Small intestine (tissue), 7 donors: ENCODE measurements around the gene DCDC2. TPM values are rescaled to one million over a fixed set of nuclear protein-coding genes. Genes with fewer than 3 reads are reported as not detected.
"Not testable (repeated sequence)": the region's sequence is repeated elsewhere in the genome, so short reads cannot be mapped to it uniquely, and the experiment has no call there.

ENCODE experiments used
- DNase-seq, 2 donors: peaks; one replicate each; pipeline versions ENCODE4 v3.0.0 to v3.0.0-alpha.2; 2013
- FAIRE-seq: peaks from 2 replicates; lab custom pipeline; 2012; peaks lifted over from hg19 to GRCh38; lab: Jason Lieb, UNC
- H3K27ac ChIP-seq, 3 donors: one replicate each; pipeline ENCODE4 v1.5.1; 2013; ENCODE audit warnings: low read length in 2 of 3, mild to moderate bottlenecking in 2 of 3, control low read depth in 1 of 3, inconsistent platforms in 1 of 3, low read depth in 1 of 3, moderate library complexity in 1 of 3
- H3K27me3 ChIP-seq, 3 donors: one replicate each; pipeline ENCODE4 v1.6.1; 2013; ENCODE audit warnings: low read length in 3 of 3, inconsistent platforms in 1 of 3; ENCODE audit not compliant: control insufficient read depth in 3 of 3, insufficient read depth in 3 of 3
- H3K36me3 ChIP-seq, 3 donors: one replicate each; pipeline ENCODE4 v1.6.1; 2013; ENCODE audit warnings: low read length in 3 of 3, inconsistent platforms in 1 of 3, low read depth in 1 of 3, mild to moderate bottlenecking in 1 of 3, moderate library complexity in 1 of 3; ENCODE audit not compliant: control insufficient read depth in 3 of 3, insufficient read depth in 2 of 3
- H3K4me1 ChIP-seq, 3 donors: one replicate each; pipeline ENCODE4 v1.6.1; 2013; ENCODE audit warnings: low read length in 2 of 3, inconsistent platforms in 1 of 3, low read depth in 1 of 3, mild to moderate bottlenecking in 1 of 3, moderate library complexity in 1 of 3; ENCODE audit not compliant: control insufficient read depth in 3 of 3, insufficient read depth in 2 of 3
- H3K4me3 ChIP-seq, 3 donors: one replicate each; pipeline ENCODE4 v1.5.1; 2013; ENCODE audit warnings: low read length in 3 of 3, control low read depth in 1 of 3, inconsistent platforms in 1 of 3, low read depth in 1 of 3, mild to moderate bottlenecking in 1 of 3, moderate library complexity in 1 of 3
- H3K9me3 ChIP-seq, 2 donors: one replicate each; pipeline ENCODE4 v1.6.1; 2013; ENCODE audit warnings: low read depth in 1 of 2, low read length in 1 of 2; ENCODE audit not compliant: control insufficient read depth in 2 of 2, insufficient read depth in 1 of 2
- WGBS, 3 donors: extraction: QIAGEN DNeasy Blood & Tissue Kit; methylation state at CpG; one replicate each; pipeline ENCODE4 v1.1.7; 2013; 5-methylcytosine and 5-hydroxymethylcytosine counted together
- polyA plus RNA-seq, 4 donors: library from polyadenylated mRNA; stranded (reverse) in 3 of 4; unstranded in 1 of 4; fragments of 200-250 nt in 3 of 4; fragments of 120-200 nt in 1 of 4; gene quantifications; one replicate each; pipeline versions ENCODE4 v1.2.1 to v1.2.3, GENCODE V29; 2013
- donor health status: healthy with polysubstance abuse.
- donor health status: control.
- donor health status: control.
- donor health status: Bipolar disorder and iron deficiency.
- donor health status: healthy.

Gene DCDC2
- polyA plus RNA-seq, 4 donors, result 0.49 to 6.9 TPM; not detected in 2

DNA sequence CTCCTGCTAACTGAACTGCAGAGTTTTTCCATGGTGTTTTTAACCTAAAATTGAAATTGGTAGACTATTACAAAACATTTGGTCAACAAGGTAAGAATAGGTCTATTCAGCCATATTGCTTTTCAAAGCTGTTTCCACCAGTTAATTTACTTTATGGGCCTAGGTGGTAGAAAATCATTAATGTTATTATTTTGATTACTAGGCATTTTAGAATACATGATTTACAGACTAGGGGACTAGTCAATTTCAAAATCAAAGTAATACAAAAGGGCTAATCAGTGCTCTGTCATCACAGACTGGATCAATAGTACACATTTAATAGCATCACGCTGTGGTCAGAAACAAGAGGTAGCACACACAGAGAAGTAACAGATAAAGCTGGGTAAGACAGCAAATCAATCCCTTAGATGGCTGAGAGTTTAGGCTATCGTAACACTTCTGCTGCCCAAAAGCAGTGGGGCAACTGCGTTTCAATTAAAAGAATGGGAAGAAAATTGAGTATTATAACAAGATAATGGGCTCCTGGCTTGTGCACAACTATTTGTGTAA lies 117.4 kb downstream of the DCDC2 start:
- Histone ChIP-seq H3K27ac (no peak overlapping the region), H3K36me3 (no peaks in the 10 kb centered on the region), H3K4me3 (no peak overlapping the region), H3K4me1 (no peaks in the 10 kb centered on the region), H3K9me3 (no peaks in the 10 kb centered on the region), H3K27me3 (peaks cover 0 to 3% (median 0%) of the 10 kb centered on the region in 3 donors)
- FAIRE-seq (no peak), DNase-seq (no peak)
- 54 to 72% (median 59%) methylated on average over 3 of the region's 3 CpGs for WGBS, 3 donors

DNA sequence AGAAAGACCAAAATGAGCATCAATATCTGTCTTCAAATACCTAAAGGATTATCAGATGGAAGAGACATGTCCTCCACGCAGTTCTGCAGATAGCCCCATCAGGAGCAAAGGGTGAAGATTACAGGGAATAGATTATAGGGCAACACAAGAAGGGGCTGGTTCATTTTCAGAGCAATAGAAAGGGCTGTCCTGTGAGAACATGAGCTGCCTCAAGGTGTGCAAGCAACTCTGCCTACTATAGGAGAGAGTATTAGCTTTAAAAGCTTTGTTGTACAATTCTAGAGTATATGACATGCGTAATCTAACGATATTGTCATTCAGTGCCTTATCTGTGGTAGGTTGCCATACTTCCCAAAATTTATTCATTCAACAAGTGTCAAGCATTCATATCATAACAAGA lies 119.2 kb downstream of the DCDC2 start:
- DNase-seq, result no peak
- no peak for FAIRE-seq
- Histone ChIP-seq H3K4me3 (no peak overlapping the region), H3K27me3 (peaks cover 0 to 3% (median 0%) of the 10 kb centered on the region in 3 donors), H3K4me1 (no peaks in the 10 kb centered on the region), H3K27ac (no peak overlapping the region), H3K36me3 (no peaks in the 10 kb centered on the region), H3K9me3 (no peaks in the 10 kb centered on the region)
- 94 to 95% (median 94%) methylated on average over 3 of the region's 3 CpGs for WGBS, 3 donors

DNA sequence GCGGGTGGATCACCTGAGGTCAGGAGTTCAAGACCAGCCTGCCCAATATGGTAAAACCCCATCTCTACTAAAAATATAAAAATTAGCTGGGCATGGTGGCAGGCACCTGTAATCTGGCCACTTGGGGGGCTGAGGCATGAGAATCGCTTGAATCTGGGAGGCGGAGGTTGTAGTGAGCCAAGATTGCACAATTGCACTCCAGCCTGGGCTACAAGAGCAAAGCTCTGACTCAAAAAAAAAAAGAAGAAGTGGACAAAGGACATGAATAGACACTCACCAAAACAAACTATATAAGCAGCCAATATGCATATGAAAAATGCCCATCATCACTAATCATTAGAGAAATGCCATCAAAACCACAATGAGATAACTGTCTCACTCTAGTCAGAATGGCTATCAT lies 121.1 kb downstream of the DCDC2 start:
- FAIRE-seq, DNase-seq: not testable (repeated sequence)

GRCh38 chr6:24233813-24234442 lies 123.9 kb downstream of the DCDC2 start:
- Histone ChIP-seq H3K27me3 (no peaks in the 10 kb centered on the region), H3K9me3 (no peaks in the 10 kb centered on the region), H3K4me1 (no peaks in the 10 kb centered on the region), H3K4me3 (no peak overlapping the region), H3K27ac (no peak overlapping the region), H3K36me3 (no peaks in the 10 kb centered on the region)
- FAIRE-seq (no peak), DNase-seq (no peak)
- WGBS, 3 donors, result 54 to 60% (median 59%) methylated on average over 6 of the region's 6 CpGs

More for the DNA sequence above, 121.1 kb downstream of the DCDC2 start:
- H3K4me1 ChIP-seq, H3K9me3 ChIP-seq, H3K27me3 ChIP-seq, H3K4me3 ChIP-seq, H3K36me3 ChIP-seq, H3K27ac ChIP-seq: not testable (repeated sequence)
- 86 to 94% (median 92%) methylated on average over 3 of the region's 3 CpGs for WGBS, 3 donors

GRCh38 chr6:24231438-24231977 lies 126.4 kb downstream of the DCDC2 start:
- Histone ChIP-seq H3K27me3 (no peaks in the 10 kb centered on the region), H3K4me1 (no peaks in the 10 kb centered on the region), H3K9me3 (no peaks in the 10 kb centered on the region), H3K36me3 (no peaks in the 10 kb centered on the region), H3K27ac (no peak overlapping the region), H3K4me3 (no peak overlapping the region)
- 25 to 49% (median 39%) methylated on average over 2 of the region's 2 CpGs for WGBS, 3 donors
- DNase-seq (peak in 1 of 2 donors; percentile 26), FAIRE-seq (no peak)

DNA sequence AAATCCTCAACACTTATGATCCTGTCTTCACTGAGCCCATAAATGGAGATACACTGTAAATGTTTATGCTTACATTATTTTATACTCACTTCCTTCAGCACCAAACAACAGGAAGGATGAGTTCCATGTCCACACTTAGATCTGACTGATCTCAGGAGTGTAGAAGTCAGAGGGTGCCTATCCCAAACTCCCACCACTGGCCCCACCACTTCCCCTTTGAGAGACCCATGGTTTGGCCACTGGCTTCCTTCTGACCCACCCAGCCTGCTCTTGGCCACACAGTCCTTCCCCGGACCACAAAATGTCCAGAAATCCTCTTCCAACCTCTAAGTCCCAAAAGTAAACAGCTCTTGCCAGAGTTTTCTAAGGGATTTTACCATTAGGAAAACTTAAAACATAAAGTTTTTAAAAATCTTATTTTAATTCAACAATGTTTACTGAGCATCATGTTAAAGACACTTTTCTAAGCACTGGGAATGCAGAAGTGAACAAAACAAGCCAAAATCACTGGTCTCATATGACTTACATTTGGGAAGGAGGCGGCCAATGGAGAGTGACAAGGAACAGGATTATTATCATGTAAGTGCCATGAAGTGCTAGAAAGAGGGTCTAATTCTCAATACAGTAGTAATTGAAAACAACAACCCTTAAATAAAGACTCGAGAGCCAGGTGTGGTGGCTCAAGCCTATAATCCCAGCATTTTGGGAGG lies 128.0 kb downstream of the DCDC2 start:
- DNase-seq, result no peak
- no peak overlapping the region for H3K27ac ChIP-seq
- no peaks in the 10 kb centered on the region for H3K4me1 ChIP-seq
- no peak overlapping the region for H3K4me3 ChIP-seq
- H3K36me3 ChIP-seq, result no peaks in the 10 kb centered on the region
- 48 to 60% (median 55%) methylated on average over 3 of the region's 3 CpGs for WGBS, 3 donors
- H3K27me3 ChIP-seq, result no peaks in the 10 kb centered on the region
- no peak for FAIRE-seq
- H3K9me3 ChIP-seq, result no peaks in the 10 kb centered on the region

DNA sequence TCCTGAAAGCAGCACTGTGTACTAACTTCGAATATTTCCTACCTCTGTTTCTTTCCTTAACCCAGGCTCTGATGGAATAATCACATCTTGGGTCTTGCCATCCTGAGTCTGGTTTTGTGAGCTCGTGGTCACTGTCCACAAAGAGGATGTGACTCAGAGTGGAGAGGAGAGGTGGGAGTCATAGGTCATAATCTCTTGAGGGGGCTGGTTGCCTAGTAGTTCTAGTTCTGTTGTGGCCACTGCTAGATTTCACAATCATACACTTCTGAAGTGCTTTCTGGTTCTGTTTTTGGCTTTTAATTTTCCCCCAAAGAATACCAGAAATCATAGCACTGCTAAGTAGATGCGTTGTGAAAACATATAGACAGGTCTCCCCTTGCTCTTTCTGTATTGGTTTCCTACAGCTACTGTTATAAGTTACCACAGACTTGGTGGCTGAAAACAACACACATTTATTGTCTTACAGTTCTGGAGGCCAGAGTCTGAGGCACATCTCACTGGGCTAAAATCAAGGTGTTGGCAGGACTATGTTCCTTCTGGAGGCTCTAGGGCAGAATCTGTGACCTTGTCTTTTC lies 129.1 kb downstream of the DCDC2 start:
- no peak for DNase-seq
- Histone ChIP-seq H3K4me3 (no peak overlapping the region), H3K4me1 (no peaks in the 10 kb centered on the region), H3K27me3 (no peaks in the 10 kb centered on the region), H3K9me3 (no peaks in the 10 kb centered on the region), H3K27ac (no peak overlapping the region), H3K36me3 (no peaks in the 10 kb centered on the region)
- 41 to 58% (median 57%) methylated on average over 3 of the region's 3 CpGs for WGBS, 3 donors
- no peak for FAIRE-seq

DNA sequence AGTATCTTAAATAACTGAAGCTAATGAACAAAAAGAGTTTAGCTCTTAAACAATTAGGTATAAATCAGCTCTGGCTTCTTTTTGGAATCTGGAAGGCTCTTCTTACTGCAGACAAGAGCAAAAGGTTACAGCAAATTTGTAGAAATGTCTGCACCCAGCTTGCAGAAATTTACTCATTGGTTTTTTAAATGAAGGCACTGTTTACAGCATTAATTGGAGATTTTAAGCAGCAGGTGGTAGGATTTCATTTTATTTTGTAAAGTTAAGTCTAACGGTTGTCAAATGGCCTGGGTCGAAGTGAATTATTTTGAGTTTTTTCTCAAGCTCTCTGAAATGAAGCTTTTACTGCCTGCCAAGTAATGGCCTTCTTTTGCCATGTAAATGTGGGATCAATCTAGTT lies 129.7 kb downstream of the DCDC2 start:
- no peak for FAIRE-seq
- no peak for DNase-seq
- H3K4me3 ChIP-seq, result no peak overlapping the region
- no peak overlapping the region for H3K27ac ChIP-seq
- no peaks in the 10 kb centered on the region for H3K27me3 ChIP-seq
- H3K4me1 ChIP-seq, result no peaks in the 10 kb centered on the region
- 63 to 78% (median 76%) methylated on average over 2 of the region's 2 CpGs for WGBS, 3 donors
- H3K36me3 ChIP-seq, result no peaks in the 10 kb centered on the region
- no peaks in the 10 kb centered on the region for H3K9me3 ChIP-seq
